ENCODE results near the gene EPHA3.

DNA sequence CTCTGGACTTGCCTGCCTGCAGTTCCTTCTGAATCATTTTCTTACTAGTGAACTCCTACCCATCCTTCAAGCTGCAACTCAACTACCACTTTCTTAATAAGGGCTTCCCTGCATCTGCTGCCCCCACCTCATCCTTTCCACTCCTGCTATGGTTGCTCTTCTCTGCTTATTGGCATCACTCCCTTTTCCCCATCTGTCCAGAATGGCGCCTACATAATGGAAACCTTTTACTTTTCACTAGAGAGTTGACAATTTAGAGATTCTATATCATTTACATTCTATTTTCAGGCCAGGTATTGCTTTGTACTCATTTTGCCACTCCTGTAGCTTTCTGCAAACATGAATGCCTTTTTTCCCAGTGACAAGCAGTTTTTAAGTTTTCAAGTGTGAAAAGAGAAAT is 1.9 kb upstream of the EPHA3 start:
- TF ChIP-seq, protein P1, sequence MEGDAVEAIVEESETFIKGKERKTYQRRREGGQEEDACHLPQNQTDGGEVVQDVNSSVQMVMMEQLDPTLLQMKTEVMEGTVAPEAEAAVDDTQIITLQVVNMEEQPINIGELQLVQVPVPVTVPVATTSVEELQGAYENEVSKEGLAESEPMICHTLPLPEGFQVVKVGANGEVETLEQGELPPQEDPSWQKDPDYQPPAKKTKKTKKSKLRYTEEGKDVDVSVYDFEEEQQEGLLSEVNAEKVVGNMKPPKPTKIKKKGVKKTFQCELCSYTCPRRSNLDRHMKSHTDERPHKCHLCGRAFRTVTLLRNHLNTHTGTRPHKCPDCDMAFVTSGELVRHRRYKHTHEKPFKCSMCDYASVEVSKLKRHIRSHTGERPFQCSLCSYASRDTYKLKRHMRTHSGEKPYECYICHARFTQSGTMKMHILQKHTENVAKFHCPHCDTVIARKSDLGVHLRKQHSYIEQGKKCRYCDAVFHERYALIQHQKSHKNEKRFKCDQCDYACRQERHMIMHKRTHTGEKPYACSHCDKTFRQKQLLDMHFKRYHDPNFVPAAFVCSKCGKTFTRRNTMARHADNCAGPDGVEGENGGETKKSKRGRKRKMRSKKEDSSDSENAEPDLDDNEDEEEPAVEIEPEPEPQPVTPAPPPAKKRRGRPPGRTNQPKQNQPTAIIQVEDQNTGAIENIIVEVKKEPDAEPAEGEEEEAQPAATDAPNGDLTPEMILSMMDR (IDR thresholded peaks at IDR 0.05; ENCODE audit: poor library complexity, severe bottlenecking) = no peak
- no peak for TF ChIP-seq TAF1 (IDR thresholded peaks at IDR 0.05; ENCODE audit: low read depth)
- TF ChIP-seq EZH2 (IDR thresholded peaks at IDR 0.05; ENCODE audit: borderline replicate concordance, insufficient read depth, low read length, poor library complexity, severe bottlenecking) = no peak
- TF ChIP-seq POLR2AphosphoS5 (IDR thresholded peaks at IDR 0.05) = no peak
- TF ChIP-seq, protein P2, sequence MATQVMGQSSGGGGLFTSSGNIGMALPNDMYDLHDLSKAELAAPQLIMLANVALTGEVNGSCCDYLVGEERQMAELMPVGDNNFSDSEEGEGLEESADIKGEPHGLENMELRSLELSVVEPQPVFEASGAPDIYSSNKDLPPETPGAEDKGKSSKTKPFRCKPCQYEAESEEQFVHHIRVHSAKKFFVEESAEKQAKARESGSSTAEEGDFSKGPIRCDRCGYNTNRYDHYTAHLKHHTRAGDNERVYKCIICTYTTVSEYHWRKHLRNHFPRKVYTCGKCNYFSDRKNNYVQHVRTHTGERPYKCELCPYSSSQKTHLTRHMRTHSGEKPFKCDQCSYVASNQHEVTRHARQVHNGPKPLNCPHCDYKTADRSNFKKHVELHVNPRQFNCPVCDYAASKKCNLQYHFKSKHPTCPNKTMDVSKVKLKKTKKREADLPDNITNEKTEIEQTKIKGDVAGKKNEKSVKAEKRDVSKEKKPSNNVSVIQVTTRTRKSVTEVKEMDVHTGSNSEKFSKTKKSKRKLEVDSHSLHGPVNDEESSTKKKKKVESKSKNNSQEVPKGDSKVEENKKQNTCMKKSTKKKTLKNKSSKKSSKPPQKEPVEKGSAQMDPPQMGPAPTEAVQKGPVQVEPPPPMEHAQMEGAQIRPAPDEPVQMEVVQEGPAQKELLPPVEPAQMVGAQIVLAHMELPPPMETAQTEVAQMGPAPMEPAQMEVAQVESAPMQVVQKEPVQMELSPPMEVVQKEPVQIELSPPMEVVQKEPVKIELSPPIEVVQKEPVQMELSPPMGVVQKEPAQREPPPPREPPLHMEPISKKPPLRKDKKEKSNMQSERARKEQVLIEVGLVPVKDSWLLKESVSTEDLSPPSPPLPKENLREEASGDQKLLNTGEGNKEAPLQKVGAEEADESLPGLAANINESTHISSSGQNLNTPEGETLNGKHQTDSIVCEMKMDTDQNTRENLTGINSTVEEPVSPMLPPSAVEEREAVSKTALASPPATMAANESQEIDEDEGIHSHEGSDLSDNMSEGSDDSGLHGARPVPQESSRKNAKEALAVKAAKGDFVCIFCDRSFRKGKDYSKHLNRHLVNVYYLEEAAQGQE (IDR thresholded peaks at IDR 0.05; ENCODE audit: borderline replicate concordance) = no peak
- TF ChIP-seq EP300 (conservative IDR thresholded peaks at IDR 0.05; ENCODE audit: poor library complexity, severe bottlenecking) = no peak
- TF ChIP-seq SMC3 (conservative IDR thresholded peaks at IDR 0.05; ENCODE audit: poor library complexity) = no peak
